HG02973 (cell line): ENCODE measurements around the gene WT1.

Experiments
- ATAC-seq: cut with Tn5 transposase; IDR thresholded peaks from one replicate; pipeline ENCODE4 v1.9.1; 2021; ENCODE audit warnings: moderate library complexity; ENCODE audit not compliant: unreplicated experiment

Gene WT1

DNA sequence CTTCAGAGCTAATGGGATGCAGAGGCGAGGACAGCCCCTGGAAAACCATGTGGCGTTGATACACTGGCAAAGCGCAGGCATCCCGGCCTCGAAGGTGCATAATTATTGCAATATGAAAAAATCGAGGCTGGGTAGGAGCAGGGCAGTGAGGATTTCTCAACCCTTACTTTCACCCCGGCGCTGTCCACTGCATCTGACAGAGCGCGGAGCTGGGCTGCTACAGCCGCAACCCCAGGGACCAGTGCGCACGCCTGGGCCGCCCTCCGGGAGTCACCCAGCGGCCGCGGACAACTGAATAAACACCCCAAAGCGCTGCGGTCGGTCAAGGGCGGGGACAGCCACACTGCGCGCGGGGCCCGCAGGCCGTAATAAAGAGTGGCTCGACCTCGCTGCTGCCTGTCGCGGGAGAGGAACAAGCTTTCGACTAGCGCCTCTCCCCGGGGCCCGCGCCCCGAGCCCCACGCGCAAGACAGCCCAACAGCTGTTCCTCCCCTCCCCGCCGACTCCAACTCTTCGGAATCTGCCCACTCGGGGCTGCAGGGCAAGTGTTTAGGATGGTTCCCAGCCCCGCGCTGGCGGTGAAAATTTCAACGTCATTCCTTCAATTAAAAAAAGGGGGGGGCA lies 3.6 kb upstream of the WT1 start:
- no peak for ATAC-seq

DNA sequence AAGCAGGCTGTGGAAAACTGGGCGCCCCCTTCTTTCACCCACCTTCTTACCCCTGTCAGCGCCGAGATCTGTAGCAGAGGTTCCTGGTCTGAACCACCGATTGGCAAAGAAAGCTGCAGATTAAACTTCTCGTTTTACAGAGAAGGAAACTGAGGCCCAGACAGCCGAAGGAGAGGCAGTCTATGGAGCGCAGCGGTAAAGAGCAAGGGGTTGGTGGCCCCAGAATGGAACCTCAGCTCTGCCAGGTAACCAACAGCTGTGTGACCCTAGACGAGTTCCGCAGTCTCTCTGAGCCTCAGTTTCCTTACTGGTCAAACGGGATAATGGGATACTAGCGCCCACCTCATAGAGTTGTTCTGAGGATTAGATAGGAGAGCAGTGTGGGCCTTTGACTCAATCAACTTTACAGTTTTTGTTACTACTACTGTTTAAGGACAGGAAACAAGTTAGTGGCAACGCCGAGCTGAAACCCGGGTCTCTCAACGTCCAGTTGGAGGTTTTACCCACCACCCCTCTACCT lies 3.1 kb upstream of the WT1 start:
- ATAC-seq, result no peak

DNA sequence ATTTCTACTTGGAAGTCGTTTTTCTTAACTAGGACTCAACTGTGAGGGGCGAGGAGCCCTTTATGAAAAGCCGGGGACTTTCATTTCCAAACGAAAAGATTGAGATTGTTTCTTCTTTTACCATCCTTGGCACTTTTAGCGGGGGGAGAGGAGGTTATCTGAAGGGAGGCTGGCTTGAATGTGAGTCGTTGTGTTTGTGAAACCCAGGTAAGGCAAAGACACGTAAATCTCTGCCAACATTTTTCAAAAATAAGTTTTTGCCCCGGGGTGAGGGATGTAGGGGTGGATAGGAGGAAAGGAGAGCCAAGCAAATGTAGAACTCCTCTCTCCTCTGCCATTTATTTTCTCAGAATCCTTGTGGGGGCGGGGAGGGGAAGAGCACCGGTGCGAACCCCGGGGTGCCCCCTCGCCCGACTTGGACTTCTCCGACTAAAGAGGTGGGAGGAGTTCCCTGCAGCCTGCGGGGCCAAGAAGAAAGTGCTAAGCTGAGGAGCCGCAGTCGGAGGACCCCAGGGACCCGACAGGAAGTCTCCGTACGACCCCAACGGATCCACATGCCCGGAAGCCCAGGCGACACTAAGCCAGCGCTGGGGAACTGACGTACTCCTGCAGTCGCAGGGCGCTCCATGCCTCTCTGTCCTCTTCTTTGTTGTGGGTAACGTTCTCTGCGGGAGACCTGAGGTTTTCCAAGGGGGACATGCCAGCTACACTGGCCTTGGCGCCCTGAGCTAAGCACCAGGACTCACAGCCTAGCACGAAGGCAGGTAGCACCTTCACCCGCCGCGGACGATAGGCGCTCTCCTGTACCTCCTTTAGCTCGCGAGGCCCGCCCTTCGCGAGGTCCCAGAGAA lies 2.4 kb upstream of the WT1 start:
- ATAC-seq, result no peak

DNA sequence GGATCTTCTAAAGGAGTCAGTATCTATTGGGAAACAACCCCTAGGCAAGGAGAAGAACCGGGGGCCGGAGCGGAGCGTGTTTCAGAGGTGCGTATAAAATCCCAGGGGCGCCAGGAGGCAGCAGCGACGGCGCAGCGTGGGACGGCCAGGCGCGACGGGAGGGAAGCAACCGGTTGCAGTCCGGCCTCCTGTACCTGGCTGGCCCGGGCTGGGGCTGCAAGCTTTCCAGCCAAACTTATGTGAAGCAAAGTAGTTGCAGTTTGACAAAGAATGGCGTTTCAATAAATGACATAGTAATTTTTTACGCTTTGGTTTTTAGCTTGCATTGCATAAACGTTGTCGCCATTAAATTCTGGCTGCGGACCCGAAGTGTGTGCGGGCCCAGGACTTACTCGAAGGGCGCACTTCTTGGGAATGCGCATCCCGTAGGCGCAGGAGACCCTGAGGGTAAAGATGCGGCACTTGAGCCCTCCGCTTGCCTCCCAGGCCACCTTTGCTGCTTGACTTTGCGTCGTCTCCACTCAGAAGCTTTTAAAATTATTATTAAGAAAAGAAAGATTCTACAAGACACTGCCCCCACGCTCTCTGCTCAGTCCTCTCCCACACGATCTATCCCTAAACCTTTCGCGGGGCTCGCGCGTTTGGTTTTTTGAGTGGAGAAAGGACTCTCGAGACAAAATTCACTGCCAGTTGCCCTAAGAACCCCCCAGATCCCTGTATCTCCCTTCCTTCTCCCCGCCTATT lies 1.6 kb upstream of the WT1 start:
- ATAC-seq, result no peak

DNA sequence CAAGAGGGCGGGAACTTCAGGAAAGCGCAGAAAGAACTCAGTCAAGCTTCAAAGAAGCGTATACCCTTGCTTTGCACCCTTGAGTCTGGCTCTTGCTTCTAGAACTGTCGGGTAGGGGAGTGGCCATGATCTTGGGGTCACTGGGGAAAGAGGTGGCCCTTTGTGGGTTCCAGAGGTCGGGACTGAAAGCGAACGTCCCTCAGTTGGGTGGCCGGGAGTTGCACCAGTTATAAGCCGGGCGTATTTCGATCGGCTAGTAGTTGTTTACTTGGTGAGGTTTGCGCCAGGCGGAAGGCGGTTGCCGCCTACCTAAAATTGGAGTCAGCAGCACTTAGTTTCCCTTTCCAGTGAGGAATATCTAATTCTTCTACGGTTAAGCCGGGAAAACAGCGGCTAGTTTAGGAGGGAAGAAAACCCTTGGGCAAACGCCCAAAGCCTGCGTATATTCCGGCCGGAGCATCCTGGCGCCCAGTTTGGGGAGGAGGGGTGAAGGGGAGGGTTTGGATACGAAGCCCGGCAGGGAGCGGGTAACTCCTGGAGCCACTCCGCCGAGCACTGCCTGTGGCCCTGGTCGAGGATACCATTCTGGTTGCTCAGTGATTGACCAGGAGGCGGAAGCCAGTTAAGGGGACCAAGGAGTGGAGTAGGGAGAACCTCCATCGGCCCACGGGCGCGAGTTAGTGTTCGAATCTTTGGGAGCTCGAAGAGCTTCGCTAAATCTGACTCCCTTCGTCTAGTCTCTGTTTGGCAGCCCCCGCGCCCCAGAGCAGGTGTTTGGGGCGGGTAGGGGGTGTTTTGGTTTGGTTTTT lies 807 bp upstream of the WT1 start:
- no peak for ATAC-seq

DNA sequence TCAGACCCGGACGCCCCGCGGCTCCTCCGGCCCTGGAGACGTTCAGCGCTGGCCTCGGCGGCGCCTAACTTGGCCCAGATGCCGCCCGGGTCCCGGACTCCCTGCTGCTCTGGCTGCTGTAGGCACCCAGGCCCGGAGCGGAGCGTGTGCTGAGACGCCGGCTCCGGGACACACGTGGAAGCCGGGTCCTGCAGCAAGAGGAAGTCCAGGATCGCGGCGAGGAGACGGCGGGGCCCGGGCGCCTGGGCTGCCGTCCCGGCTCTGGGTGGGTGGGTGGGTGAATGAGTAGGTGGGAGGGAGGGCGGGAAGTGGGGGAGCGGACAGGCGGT lies 223 bp downstream of the WT1 start:
- no peak for ATAC-seq

DNA sequence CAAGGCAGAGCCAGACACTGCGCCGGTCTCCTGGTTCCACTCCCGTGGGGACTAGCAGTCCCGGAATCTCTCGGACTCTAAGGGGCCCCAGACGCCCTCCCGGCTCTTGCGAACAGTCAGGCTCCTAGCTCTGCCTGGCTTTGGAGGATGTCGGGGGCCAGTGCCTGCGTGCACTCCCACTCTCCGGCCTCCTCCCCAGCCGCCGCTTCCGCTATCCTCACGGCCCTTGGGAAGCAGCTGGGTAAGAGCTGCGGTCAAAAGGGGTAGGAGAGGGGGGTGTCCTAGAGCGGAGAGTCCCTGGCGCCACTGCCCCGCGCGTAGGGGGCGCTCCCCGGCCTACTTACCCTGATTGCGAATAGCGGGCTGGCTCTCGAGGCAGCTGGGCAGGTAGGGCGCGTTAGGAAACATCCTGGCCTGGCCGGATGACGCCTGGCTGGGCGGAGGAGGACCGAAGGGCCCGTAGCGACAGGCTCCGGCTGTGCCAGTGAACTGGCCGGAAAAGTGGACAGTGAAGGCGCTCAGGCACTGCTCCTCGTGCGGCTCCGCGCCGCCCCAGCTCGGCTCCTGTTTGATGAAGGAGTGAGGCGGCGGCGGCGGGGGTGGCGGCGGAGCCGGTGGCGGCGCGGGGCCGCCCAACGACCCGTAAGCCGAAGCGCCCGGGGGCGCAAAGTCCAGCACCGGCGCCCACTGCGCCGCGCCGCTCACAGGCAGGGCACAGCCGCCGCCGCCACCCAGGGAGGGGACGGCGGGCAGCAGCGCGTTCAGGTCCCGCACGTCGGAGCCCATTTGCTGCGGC lies 785 bp downstream of the WT1 start:
- no peak for ATAC-seq

DNA sequence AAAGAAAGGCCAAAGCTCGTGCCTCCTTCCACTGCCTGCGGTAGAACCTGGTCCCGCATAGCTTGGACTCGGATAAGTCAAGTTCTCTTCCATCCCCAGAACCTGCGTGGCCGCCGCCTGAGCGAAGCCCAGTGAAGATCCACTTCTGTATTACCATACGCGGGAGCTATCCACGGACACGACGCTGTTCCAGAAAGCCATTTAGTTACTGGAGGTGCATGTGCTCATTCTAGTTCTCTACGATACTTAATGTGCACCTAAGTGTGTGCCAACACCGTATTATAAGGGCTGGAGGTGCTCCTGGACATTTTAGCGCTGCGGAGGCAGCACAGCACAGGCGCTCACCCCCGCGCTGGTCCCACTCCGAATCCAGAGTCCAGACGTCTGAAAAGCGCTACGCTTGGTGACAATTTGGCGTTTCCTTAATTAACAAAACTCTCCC lies 1.4 kb downstream of the WT1 start:
- no peak for ATAC-seq

DNA sequence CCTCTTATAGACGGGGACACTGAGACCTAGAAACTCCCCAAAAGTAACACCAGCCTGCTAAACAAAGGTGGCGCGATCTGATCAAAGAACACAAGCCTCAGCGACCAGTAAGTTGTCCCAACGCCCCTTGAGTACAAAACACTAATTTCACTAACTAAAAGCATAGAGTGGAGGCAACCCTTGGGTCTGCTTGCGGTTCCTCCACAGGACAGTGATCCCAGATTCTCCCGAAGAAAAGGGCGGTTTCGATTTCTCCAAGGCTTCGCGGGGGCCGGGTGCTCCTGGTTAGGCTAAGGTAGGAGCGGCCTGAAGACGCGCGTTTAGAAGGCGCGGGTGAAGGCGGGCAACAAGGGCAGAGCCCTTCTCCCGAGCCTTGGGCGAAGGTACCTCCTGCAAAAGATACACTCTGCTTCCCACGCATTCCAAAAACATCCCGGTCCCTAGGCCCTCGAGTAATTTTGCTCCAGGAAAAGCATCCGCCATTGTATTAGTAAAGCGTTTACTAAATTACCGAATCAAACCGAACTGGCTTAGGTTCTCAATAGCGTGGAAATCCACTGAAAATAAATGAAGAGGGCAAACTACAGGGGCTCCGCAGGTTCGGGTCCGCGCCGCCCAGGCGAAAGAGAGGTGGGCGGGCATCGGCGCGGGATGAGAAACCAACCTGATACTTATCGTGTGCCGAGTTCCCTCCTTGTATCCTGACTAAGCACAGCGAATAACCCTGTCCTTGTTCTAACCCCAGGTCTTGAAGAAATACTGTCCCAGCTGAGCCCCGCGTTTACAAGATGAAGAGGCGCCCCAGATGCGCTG lies 2.0 kb downstream of the WT1 start:
- ATAC-seq, result no peak

DNA sequence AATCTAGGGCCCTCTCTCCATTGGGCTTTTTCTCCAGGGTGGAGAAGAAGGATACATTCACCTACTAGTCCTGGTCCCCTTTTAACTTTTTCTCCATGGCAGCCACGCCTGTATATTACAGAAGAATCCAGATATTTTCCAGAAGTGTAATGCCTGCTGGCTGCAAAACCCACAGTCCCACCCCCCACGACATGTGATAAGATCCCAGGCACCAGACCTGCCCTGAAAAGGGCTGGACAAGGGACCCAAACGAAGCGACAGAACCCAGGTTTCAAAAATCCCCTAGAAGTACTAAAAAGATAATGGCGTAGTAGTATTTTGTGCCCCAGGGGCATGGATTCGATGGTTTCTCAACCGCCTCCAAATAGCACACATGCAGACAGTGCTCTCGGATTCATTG lies 2.8 kb downstream of the WT1 start:
- ATAC-seq, result no peak

DNA sequence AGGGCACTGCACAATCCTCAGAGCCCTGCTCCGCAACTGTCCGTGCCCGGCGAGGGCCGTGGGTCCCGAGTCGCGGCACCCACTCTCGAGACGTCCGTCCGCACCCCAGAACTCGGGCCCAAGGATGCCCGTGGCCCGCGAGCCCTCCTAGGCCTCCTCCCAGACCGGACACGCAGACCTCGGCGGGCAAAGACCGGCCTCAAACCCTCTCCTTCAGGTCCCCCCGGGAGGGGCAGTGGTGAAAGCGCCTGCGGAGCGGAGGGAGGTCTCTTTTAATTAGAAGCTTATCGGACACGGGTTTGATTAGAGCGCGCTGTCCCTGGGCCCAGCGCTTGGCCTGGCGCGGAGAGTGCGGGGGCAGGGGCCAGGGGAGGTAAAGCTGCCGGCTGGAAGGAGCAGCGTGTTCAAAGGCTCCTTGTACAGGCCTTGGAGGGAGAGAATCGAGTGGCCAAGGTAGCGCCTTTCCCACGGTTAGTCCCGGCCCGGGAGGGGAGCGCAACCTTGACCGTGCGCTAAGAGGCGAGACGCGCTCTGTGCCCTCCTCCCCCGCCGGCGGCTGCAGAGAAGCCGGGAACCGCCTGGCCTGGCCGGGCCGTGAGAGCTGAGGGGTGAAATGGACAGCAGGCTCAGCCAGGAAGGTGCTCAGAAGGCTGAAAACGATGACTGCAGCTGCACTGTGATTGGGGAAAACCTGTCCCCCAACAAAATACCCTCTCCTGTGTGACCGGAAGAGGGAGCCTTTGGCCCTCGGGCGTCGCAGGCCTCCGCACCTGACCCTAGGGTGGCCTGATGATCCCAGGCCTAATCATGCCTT lies 4.6 kb downstream of the WT1 start:
- no peak for ATAC-seq

DNA sequence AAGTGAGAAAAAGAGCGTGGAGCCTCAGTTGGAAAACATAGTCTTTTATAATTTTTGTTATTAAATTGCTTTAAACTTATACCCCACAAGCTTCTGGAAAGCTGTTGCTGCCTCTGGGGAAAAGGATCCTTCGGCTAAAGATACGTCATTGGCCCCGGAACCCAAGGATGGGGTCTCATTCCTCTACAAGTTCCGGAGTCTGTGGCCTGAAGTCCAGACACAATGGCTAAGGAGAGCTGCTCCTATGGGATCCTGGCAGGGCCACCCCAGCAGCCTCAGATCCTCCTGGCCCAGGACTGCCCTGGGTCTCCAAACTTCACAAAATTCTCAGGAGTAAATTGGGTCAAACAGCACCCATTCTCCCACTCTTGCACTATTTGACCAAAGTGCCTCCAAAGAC lies 5.9 kb downstream of the WT1 start:
- ATAC-seq, result no peak

DNA sequence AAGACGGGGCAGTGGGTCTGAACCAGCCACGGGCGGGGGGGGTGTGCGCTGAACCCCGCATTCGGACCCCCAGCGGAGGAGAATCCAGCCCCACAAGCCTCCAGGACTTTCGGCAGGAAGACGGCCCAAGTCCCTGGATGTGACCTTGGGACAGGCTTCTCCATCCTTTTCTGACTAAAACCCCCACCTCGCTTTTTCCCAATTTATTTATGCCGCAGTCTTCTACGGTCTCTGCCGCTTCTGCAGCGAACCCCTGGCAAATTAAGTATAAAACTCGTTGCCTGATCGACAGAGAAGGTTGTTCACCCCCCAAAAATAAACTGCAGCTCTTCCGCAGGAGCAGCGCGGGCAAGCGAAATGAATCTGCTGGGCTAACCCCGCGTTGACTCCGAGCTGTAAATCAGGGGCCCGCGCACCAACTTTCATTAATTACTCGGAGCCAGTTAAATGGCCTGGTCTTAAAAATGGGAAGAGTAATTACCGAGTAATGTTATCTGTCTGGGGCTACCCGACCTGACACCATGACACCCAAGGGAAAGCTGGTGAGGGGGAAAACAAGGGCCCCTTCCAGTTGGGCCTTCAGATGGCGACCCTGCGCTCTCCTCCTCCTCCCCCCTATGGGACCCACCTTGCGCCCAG lies 6.6 kb downstream of the WT1 start:
- ATAC-seq, result no peak

DNA sequence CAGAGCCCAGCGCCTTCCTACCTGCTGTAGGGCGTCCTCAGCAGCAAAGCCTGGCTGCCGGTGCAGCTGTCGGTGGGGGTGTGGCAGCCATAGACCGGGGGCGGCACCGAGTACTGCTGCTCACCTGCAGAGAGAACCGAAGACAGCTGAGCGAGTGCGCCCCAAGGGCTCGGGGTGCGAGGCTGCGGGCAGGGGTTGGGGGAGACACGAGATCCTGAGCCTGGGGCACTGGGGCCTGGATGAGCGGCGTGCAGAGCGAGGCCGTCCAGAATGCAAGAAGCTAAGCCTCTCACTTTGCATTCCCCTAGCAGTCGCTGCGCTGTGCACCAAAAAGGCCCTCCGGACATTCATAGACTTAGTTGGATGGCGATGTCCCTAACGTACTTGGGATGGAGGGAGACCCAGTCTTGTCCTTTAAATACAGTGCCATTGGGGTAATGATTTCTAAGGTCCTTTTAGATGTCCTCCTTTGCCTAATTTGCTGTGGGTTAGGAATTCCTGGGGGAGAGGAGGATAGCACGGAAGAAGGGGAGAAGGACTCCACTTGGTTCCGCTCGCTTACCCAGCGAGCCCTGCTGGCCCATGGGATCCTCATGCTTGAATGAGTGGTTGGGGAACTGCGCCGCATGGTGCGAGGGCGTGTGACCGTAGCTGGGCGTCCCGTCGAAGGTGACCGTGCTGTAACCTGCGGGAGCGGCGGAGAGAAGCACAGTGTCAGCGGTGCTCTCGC lies 7.2 kb downstream of the WT1 start:
- ATAC-seq, result no peak

DNA sequence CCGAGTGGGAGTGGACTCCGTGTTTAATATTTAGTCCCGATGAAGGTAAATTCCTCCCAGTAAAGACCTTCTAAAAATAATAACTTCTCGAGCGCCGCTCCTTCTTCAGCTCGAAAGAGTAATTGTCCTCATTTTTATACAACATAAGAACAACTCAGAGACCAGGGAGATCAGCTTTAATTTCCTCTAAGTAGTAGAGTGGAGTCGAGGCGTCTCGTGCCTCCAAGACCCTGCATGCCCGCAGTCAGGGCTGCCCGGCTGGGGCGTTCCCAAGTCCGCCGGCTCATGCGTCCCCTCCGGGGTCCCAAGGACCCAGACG lies 7.8 kb downstream of the WT1 start:
- no peak for ATAC-seq

DNA sequence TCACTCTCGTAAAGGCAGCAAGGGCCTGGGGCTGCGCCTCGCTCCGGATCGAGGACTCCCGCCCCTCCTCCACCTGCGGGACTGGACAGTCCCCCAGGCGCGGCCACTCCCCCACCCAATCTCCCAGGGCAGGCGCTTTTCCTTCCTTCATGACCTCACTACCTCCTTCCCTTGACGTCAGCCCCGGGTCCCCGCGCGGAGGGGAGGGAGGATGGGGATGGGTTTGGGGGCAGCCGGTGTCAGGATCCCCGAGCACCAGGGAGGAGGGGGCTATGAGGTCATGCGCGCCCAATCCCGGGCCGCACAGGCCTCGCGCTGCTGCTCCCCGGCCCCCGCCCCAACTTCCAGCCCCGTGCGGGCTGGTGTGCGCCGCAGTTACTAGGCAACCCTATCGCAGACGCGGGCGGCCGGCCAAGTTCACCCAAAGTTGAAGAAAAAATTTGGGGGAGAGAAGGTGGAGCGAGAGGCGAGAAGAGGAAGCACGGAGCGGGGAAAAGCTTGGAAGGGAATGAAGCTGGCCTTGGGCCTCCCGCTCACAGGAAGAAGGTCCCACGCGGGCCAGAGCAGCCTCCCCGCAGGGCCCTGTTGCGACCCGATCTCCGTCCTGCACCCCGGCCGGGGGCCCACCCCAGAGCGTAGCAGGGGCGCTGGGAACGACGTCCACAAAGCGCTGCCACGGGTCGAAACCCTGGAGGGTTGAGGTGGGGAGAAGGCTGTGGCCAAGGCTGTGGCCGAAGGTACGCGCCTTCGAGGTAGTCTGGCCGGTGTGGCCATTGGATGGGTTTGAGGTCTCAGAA lies 8.3 kb downstream of the WT1 start:
- ATAC-seq, result no peak

DNA sequence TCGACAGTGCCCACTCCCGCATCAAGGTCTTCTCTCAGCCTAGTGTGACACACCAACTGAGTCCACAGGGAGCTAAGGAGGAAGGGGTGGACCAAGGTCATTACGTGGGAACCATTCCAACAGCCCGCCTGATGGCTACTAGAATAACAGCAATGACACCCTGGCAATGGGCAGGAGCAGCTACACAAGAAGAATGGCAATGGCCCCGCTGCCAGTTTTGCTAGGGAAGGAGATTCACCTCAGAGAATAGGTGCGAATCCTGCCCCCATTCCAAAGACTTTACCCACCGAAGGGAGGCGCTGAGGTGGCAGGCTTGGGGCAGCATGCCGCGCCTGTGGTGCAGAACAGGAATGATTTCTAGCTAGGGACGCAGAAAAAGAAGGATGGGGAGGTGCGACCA lies 9.1 kb downstream of the WT1 start:
- no peak for ATAC-seq
